OCI-LY1 (cell line): ENCODE data around the gene PPP2R5C.
A peak's percentile ranks its signal among the peaks of the same experiment; 100 is the strongest.

Experiments
- H2AFZ ChIP-seq: fragments of 200-600 bp; sonication (generic), shearing (Covaris generic); 2 replicates; pipeline ENCODE4 v1.6.0; 2014; ENCODE audit warnings: antibody characterized with exemption, mild to moderate bottlenecking, low read length
- H3F3A ChIP-seq: fragments of 200-600 bp; sonication (generic), shearing (Covaris generic); 2 replicates; pipeline ENCODE4 v1.6.0; 2014; ENCODE audit warnings: mild to moderate bottlenecking, antibody characterized with exemption, low read length, moderate library complexity; ENCODE audit not compliant: insufficient read depth
- H3K27ac ChIP-seq: fragments of 200-600 bp; sonication (generic); 2 replicates; pipeline ENCODE4 v1.5.1; 2014; ENCODE audit warnings: low read length, mixed run types, mild to moderate bottlenecking, low read depth; ENCODE audit not compliant: poor library complexity, severe bottlenecking
- H3K27me3 ChIP-seq: fragments of 200-600 bp; sonication (generic); 2 replicates; pipeline ENCODE4 v1.6.0; 2014; ENCODE audit warnings: antibody characterized with exemption, mild to moderate bottlenecking, low read length, moderate library complexity; ENCODE audit not compliant: insufficient read depth
- H3K36me3 ChIP-seq: fragments of 200-600 bp; sonication (generic); 2 replicates; pipeline ENCODE4 v1.6.1; 2014; ENCODE audit warnings: mild to moderate bottlenecking, antibody characterized with exemption, low read length, moderate library complexity, mixed read lengths; ENCODE audit not compliant: insufficient read depth
- H3K4me1 ChIP-seq: fragments of 200-600 bp; sonication (generic); 2 replicates; pipeline ENCODE4 v1.5.1; 2014; ENCODE audit warnings: mild to moderate bottlenecking, low read length, moderate library complexity; ENCODE audit not compliant: insufficient read depth, severe bottlenecking
- H3K4me2 ChIP-seq: fragments of 200-600 bp; sonication (generic), shearing (Covaris generic); 2 replicates; pipeline ENCODE4 v1.6.1; 2014; ENCODE audit warnings: low read length
- H3K4me3 ChIP-seq: fragments of 200-600 bp; sonication (generic); 2 replicates; pipeline ENCODE4 v1.5.1; 2014; ENCODE audit warnings: low read length, low read depth, mild to moderate bottlenecking, mixed read lengths; ENCODE audit not compliant: poor library complexity, severe bottlenecking
- H3K79me2 ChIP-seq: fragments of 200-600 bp; shearing (Covaris generic); 2 replicates; pipeline ENCODE4 v1.6.1; 2016; ENCODE audit warnings: mixed run types, low read length, mixed read lengths; ENCODE audit not compliant: insufficient read depth
- H3K9ac ChIP-seq: fragments of 200-600 bp; sonication (generic), shearing (Covaris generic); 2 replicates; pipeline ENCODE4 v1.6.1; 2014; ENCODE audit warnings: mild to moderate bottlenecking, low read length, mixed read lengths
- H3K9me2 ChIP-seq: fragments of 200-600 bp; sonication (generic), shearing (Covaris generic); 2 replicates; pipeline ENCODE4 v1.6.1; 2014; ENCODE audit warnings: low read depth, mild to moderate bottlenecking, low read length, mixed read lengths
- H3K9me3 ChIP-seq: fragments of 200-600 bp; shearing (Covaris generic); 2 replicates; pipeline ENCODE4 v1.6.1; 2014; ENCODE audit warnings: low read length, mixed read lengths
- H4K20me1 ChIP-seq: fragments of 200-600 bp; sonication (generic), shearing (Covaris generic); 2 replicates; pipeline ENCODE4 v1.6.0; 2016; ENCODE audit warnings: mild to moderate bottlenecking, low read length; ENCODE audit not compliant: insufficient read depth
- CTCF ChIP-seq: fragments of 200-600 bp; sonication (generic), shearing (Covaris generic); IDR thresholded peaks from 2 replicates; pipeline ENCODE4 v1.5.1; 2017; ENCODE audit warnings: mild to moderate bottlenecking, antibody characterized with exemption, low read length, moderate library complexity, mixed read lengths
- EZH2 ChIP-seq: fragments of 200-600 bp; sonication (generic), shearing (Covaris generic); IDR thresholded peaks from 2 replicates; pipeline ENCODE4 v1.8.0; 2017; ENCODE audit warnings: borderline replicate concordance, mixed run types, mild to moderate bottlenecking, antibody characterized with exemption, low read length, moderate library complexity, mixed read lengths

Gene PPP2R5C

GRCh38 chr14:101849640-101850039 is 88.1 kb downstream of the PPP2R5C start:
- Histone ChIP-seq H3K4me3 (no peak overlapping the region), H3F3A (no peaks in the 10 kb centered on the region), H4K20me1 (no peaks in the 10 kb centered on the region; the same call in 1 of the 2 replicates), H3K9me3 (no peaks in the 10 kb centered on the region), H3K27me3 (no peaks in the 10 kb centered on the region), H3K36me3 (no peaks in the 10 kb centered on the region; the same call in 1 of the 2 replicates), H3K9ac (peak overlapping the region; percentile 1; the same call in 1 of the 2 replicates), H3K79me2 (peaks cover 82% of the 10 kb centered on the region), H3K9me2 (no peaks in the 10 kb centered on the region), H3K4me2 (peak overlapping the region; percentile 48), H2AFZ (no peak overlapping the region), H3K27ac (peak overlapping the region; percentile 73), H3K4me1 (peaks cover 95% of the 10 kb centered on the region)
- no peak for TF ChIP-seq EZH2
- TF ChIP-seq CTCF, result no peak

- Histone ChIP-seq H2AFZ (no peak overlapping the region), H3K9ac (no peak overlapping the region; the same call in 1 of the 2 replicates), H3K4me2 (peak overlapping the region; percentile 48), H3K27me3 (no peaks in the 10 kb centered on the region), H3K79me2 (peaks cover 86% of the 10 kb centered on the region), H3K9me2 (no peaks in the 10 kb centered on the region), H3K36me3 (peaks cover 6% of the 10 kb centered on the region; the same call in 1 of the 2 replicates), H3F3A (no peaks in the 10 kb centered on the region), H3K4me3 (no peak overlapping the region), H4K20me1 (no peaks in the 10 kb centered on the region; the same call in 1 of the 2 replicates), H3K9me3 (no peaks in the 10 kb centered on the region), H3K27ac (peak overlapping the region; percentile 73), H3K4me1 (peaks cover 94% of the 10 kb centered on the region)
- TF ChIP-seq CTCF (no peak), EZH2 (no peak)
Observed at GRCh38 chr14:101851183-101851582, 89.7 kb downstream of the PPP2R5C start.

GRCh38 chr14:101851736-101852405 is 90.4 kb downstream of the PPP2R5C start:
- H3K4me3 ChIP-seq, result peak overlapping the region; percentile 30
- no peaks in the 10 kb centered on the region for H3K27me3 ChIP-seq
- TF ChIP-seq EZH2 (no peak), CTCF (no peak)
- H3K79me2 ChIP-seq, result peaks cover 85% of the 10 kb centered on the region
- no peak overlapping the region for H2AFZ ChIP-seq
- H3K9me2 ChIP-seq, result no peaks in the 10 kb centered on the region
- H4K20me1 ChIP-seq, result no peaks in the 10 kb centered on the region; the same call in 1 of the 2 replicates
- H3F3A ChIP-seq, result no peaks in the 10 kb centered on the region
- H3K4me2 ChIP-seq, result peak overlapping the region; percentile 48
- H3K36me3 ChIP-seq, result peaks cover 13% of the 10 kb centered on the region
- peaks cover 87% of the 10 kb centered on the region for H3K4me1 ChIP-seq
- peak overlapping the region; percentile 73 for H3K27ac ChIP-seq
- no peak overlapping the region; the same call in 1 of the 2 replicates for H3K9ac ChIP-seq
- H3K9me3 ChIP-seq, result no peaks in the 10 kb centered on the region
